Measurements from ENCODE around the gene STYX.

DNA sequence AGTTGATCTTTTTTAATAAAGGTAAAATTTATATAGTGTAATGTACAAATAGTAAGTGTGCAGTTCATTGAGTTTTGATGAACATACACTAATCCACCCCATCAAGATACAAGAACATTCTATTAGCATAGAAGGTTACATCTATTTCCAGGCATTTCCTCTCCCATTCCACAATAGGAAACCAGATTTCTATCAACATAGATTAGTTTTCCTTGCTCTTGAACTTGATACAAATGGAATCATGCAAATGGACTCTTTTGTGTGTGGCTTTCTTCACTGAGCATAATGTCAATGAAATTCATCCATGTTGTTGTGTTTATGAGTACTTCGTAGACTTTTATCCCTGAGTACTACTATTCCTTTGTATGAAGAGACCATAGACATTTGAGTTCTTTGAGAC, 10.8 kb downstream of the STYX start:
- TF ChIP-seq POLR2A (IDR thresholded peaks at IDR 0.05): no peak
- TF ChIP-seq, protein P1, sequence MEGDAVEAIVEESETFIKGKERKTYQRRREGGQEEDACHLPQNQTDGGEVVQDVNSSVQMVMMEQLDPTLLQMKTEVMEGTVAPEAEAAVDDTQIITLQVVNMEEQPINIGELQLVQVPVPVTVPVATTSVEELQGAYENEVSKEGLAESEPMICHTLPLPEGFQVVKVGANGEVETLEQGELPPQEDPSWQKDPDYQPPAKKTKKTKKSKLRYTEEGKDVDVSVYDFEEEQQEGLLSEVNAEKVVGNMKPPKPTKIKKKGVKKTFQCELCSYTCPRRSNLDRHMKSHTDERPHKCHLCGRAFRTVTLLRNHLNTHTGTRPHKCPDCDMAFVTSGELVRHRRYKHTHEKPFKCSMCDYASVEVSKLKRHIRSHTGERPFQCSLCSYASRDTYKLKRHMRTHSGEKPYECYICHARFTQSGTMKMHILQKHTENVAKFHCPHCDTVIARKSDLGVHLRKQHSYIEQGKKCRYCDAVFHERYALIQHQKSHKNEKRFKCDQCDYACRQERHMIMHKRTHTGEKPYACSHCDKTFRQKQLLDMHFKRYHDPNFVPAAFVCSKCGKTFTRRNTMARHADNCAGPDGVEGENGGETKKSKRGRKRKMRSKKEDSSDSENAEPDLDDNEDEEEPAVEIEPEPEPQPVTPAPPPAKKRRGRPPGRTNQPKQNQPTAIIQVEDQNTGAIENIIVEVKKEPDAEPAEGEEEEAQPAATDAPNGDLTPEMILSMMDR (IDR thresholded peaks at IDR 0.05): no peak
- no peak for TF ChIP-seq POLR2AphosphoS5 (IDR thresholded peaks at IDR 0.05)
- no peak for TF ChIP-seq EP300 (IDR thresholded peaks at IDR 0.05; ENCODE audit: low read depth)

Data from transverse colon (tissue), 4 donors.